ENCODE measurements around the gene AGXT. TPM values are rescaled to one million over a fixed set of nuclear protein-coding genes. Genes with fewer than 3 reads are reported as not detected.

AGXT gene
- total RNA-seq, 1 experiment from 2014 or later = not detected

GRCh38 chr2:240891492-240892340 is 23.1 kb downstream of the AGXT start:
- Histone ChIP-seq H3K4me3 (ENCODE audit: low read depth, low read length, poor library complexity, severe bottlenecking) (no peak overlapping the region), H3K36me3 (ENCODE audit: insufficient read depth, low read length, poor library complexity, severe bottlenecking) (no peaks in the 10 kb centered on the region), H3K27me3 (replicated peaks; ENCODE audit: insufficient read depth, low read depth, low read length, poor library complexity) (no peaks in the 10 kb centered on the region), H3K9me3 (ENCODE audit: low read depth, low read length, poor library complexity, severe bottlenecking) (no peaks in the 10 kb centered on the region), H3K4me1 (ENCODE audit: insufficient read depth, low read length, poor library complexity, severe bottlenecking) (no peaks in the 10 kb centered on the region), H3K27ac (ENCODE audit: low read depth, low read length, poor library complexity, severe bottlenecking) (no peak overlapping the region)
- CTCF ChIA-PET = no interaction called here
- POLR2A ChIA-PET (ENCODE audit: low non-redundant PET) = no interaction called here
- DNase-seq (ENCODE audit: low spot score) = no peak
- intact Hi-C loops (cut with micrococcal nuclease; ENCODE audit: unreplicated experiment) = no loop called here
- TF ChIP-seq CTCF (conservative IDR thresholded peaks at IDR 0.05; ENCODE audit: low read depth, low read length) = no peak
- TF ChIP-seq EZH2 (IDR thresholded peaks at IDR 0.05; ENCODE audit: borderline replicate concordance, low read depth, low read length, poor library complexity, severe bottlenecking) = no peak
- no TSS peak for BruUV-seq (replicated peaks)

- no peak for DNase-seq (ENCODE audit: low spot score)
- POLR2A ChIA-PET (ENCODE audit: low non-redundant PET) = no interaction called here
- CTCF ChIA-PET = no interaction called here
- no peak overlapping the region for H3K27ac ChIP-seq (ENCODE audit: low read depth, low read length, poor library complexity, severe bottlenecking)
- H3K4me3 ChIP-seq (ENCODE audit: low read depth, low read length, poor library complexity, severe bottlenecking) = no peak overlapping the region
- intact Hi-C loops (cut with micrococcal nuclease; ENCODE audit: unreplicated experiment) = no loop called here
- TF ChIP-seq CTCF (conservative IDR thresholded peaks at IDR 0.05; ENCODE audit: low read depth, low read length) = no peak
- TF ChIP-seq EZH2 (IDR thresholded peaks at IDR 0.05; ENCODE audit: borderline replicate concordance, low read depth, low read length, poor library complexity, severe bottlenecking) = no peak
- no peaks in the 10 kb centered on the region for H3K27me3 ChIP-seq (replicated peaks; ENCODE audit: insufficient read depth, low read depth, low read length, poor library complexity)
- no peaks in the 10 kb centered on the region for H3K9me3 ChIP-seq (ENCODE audit: low read depth, low read length, poor library complexity, severe bottlenecking)
- BruUV-seq (replicated peaks) = no TSS peak
- no peaks in the 10 kb centered on the region for H3K4me1 ChIP-seq (ENCODE audit: insufficient read depth, low read length, poor library complexity, severe bottlenecking)
- no peaks in the 10 kb centered on the region for H3K36me3 ChIP-seq (ENCODE audit: insufficient read depth, low read length, poor library complexity, severe bottlenecking)
Observed at GRCh38 chr2:240892356-240892755, 23.7 kb downstream of the AGXT start.

GRCh38 chr2:240892925-240893324 is 24.3 kb downstream of the AGXT start:
- BruUV-seq (replicated peaks) = no TSS peak
- TF ChIP-seq CTCF (conservative IDR thresholded peaks at IDR 0.05; ENCODE audit: low read depth, low read length) (no peak), EZH2 (IDR thresholded peaks at IDR 0.05; ENCODE audit: borderline replicate concordance, low read depth, low read length, poor library complexity, severe bottlenecking) (no peak)
- H3K36me3 ChIP-seq (ENCODE audit: insufficient read depth, low read length, poor library complexity, severe bottlenecking) = no peaks in the 10 kb centered on the region
- H3K9me3 ChIP-seq (ENCODE audit: low read depth, low read length, poor library complexity, severe bottlenecking) = no peaks in the 10 kb centered on the region
- H3K27ac ChIP-seq (ENCODE audit: low read depth, low read length, poor library complexity, severe bottlenecking) = no peak overlapping the region
- ChIA-PET POLR2A (ENCODE audit: low non-redundant PET) (no interaction called here), CTCF (no interaction called here)
- no peaks in the 10 kb centered on the region for H3K4me1 ChIP-seq (ENCODE audit: insufficient read depth, low read length, poor library complexity, severe bottlenecking)
- no peak overlapping the region for H3K4me3 ChIP-seq (ENCODE audit: low read depth, low read length, poor library complexity, severe bottlenecking)
- H3K27me3 ChIP-seq (replicated peaks; ENCODE audit: insufficient read depth, low read depth, low read length, poor library complexity) = no peaks in the 10 kb centered on the region
- intact Hi-C loops (cut with micrococcal nuclease; ENCODE audit: unreplicated experiment) = no loop called here
- DNase-seq (ENCODE audit: low spot score) = no peak
